T-helper 9 cell (primary cell): ENCODE measurements around the gene TYROBP.
"Not testable (repeated sequence)": the region's sequence is repeated elsewhere in the genome, so short reads cannot be mapped to it uniquely, and the experiment has no call there.

Source experiments
- DNase-seq: peaks from one replicate; pipeline ENCODE4 v3.0.0-alpha.2; 2020

TYROBP gene

DNA sequence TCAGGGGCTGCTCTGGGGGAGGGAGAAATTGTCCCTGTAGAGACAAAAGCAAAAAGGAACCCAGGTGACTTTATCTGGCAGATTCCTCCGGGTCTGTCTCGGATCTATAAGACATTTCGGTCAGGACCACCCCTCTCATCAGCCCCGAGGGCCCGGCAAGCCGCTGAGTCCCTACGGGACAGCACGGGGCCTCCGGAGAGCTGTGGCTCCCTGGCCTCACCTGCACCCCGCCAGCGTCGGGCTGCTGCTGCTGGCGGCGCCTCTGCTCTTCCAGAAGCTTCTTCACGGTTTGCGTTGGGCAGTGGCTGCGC lies 9.6 kb downstream of the TYROBP start:
- DNase-seq: no peak

GRCh38 chr19:35897706-35898451 lies 10.2 kb downstream of the TYROBP start:
- no peak for DNase-seq

DNA sequence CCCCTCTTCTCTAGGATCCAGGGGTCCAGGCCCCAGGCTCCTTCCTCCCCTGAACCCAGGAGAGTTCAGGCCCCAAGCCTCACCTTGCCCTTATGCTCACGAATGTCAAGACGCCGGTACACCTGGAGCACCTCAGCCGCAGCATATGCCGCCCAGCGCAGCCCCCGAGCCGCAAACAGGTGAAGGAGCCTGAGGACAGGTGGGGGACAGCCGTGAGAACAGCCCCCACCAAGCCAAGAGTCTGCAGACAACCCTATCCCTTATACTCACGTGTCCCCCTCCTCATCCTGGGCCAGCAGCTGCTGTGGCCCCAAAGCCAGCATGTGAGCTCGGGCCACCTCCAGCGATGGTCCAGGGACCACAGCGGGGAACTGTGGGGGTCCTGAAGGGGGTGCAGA lies 11.5 kb downstream of the TYROBP start:
- DNase-seq: no peak

- DNase-seq: no peak
These were observed 12.0 kb downstream of the TYROBP start for GRCh38 chr19:35895911-35896642.

GRCh38 chr19:35894342-35894741 lies 13.8 kb downstream of the TYROBP start:
- DNase-seq: no peak

GRCh38 chr19:35891819-35892218 lies 16.3 kb downstream of the TYROBP start:
- not testable (repeated sequence) for DNase-seq

GRCh38 chr19:35890113-35890650 lies 17.9 kb downstream of the TYROBP start:
- no peak for DNase-seq

DNA sequence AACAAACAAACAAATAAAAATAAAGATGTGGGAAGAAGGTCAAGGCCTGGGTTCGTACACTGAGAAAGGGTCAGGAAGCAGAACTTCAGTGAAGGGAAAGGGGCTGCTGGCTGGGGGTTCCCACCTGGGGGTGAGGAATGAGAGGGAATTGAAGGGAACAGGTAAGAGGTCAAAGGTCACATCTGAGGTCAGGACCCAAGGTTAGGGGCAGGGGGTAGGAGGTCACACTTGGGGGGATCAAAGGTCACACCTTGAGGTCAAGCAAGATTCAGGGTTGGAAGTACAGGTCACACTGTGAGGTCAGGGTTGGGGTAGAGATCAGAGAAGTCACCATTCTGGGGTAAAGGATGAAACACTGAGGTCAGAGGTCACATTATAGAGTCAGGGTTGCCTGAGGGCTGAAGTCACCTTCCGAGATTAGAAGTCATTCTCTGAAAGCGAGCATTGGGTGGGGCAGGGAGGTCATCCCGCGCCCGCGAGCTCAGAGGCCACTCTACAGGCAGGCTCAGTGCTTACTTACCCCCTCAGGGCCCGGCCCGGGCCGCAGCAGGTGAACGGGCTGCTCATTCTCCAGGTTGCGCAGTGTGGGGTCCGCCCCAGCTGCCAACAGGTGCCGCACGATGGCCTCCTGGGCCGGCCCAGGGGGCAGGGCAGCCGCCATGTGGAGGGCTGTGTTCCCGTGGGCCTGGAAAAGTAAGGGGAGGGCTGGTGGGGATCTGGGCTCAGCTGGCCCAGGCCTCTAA lies 18.6 kb downstream of the TYROBP start:
- no peak for DNase-seq

- no peak for DNase-seq
These were observed 19.7 kb downstream of the TYROBP start for GRCh38 chr19:35888398-35888797.

DNA sequence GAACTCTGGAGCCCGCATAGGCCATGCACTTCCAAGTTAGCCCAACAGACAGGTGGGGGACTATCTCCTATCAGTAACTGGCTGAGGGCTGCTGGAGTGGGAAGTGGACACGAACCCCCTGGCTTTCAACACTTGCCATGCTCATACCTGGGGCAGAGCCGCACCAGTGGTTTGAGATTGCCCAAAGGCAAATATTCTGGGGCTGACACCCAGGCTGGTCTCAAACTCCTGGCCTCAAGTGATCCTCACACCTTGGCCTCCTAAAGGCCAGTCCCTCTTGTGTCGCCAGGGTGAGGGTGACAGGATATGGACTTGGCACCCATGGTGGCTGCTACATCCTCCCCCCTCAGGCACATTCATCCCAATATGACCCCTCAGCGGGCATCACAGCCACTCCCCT lies 20.9 kb downstream of the TYROBP start:
- DNase-seq: no peak

DNA sequence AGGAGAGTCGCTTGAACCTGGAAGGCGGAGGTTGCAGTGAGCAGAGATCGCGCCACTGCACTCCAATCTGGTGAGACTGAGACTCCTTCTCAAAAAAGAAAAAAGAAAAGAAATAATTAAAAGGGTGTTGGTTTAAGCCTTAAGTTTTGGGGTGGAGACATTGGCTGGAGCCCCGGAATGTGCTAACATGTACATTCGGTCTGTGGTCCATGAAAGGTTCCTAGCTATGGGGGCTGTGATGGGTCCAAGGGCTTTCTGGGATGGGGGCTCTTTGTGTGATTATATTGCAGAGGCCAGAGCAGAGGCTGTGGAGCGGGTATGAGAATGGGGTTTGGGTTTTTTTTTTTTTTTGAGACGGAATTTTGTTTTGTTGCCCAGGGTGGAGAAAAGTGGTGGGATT lies 22.2 kb downstream of the TYROBP start:
- DNase-seq: no peak

- DNase-seq: no peak
These were observed 22.8 kb downstream of the TYROBP start for GRCh38 chr19:35885225-35885738.

DNA sequence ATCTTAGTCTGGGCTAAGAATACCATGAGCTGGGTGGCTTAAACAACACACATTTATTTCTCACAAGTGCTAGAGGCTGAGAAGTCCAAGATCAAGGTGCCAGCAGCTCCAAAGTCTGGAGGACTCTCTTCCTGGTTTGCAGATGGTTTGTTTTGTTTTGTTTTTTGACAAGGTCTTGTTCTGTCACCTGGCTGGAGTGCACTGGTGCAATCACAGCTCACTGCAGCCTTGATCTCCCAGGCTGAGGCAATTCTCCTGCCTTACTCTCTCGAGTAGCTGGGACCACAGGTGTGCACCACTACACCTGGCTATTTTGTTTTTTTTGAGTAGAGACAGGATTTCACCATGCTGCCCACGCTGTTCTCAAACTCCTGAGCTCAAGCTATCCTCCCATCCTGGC lies 24.2 kb downstream of the TYROBP start:
- no peak for DNase-seq

DNA sequence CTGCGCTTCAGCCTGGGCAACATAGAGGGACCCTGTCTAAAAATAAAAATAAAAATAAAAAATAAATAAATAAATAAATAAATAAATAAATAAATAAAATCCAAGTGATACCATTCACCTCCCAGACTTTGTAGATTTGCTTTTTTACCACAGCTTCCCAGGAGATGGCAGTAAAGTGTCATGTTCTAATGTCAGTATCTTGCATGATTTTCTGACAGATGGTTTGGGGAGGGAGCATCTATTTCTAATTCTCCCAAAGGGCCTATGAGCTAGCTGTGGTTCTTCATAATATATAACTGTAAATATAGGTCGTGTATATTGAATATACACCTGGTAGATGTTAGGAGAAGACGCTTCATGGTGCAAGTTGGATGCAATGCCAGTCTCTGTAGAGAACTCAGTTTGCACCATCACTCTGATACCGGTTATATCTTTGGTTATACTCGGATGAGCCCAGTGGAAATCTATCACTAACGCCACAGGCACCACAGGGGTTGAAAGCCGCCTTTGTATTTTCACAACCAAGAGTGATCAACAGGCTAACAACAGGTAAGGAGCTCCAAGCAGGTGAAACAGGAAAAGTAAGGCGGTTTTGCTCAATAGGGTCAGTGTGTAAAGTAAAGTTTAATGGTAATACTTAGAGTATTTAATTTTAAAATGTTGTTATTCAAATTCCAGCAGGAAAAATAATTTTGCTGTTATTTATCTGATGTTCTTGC lies 25.8 kb downstream of the TYROBP start:
- DNase-seq: no peak

- DNase-seq: peak; percentile 69
These were observed 28.3 kb downstream of the TYROBP start for GRCh38 chr19:35879770-35880317.

GRCh38 chr19:35879068-35879467 lies 29.0 kb downstream of the TYROBP start:
- no peak for DNase-seq

DNA sequence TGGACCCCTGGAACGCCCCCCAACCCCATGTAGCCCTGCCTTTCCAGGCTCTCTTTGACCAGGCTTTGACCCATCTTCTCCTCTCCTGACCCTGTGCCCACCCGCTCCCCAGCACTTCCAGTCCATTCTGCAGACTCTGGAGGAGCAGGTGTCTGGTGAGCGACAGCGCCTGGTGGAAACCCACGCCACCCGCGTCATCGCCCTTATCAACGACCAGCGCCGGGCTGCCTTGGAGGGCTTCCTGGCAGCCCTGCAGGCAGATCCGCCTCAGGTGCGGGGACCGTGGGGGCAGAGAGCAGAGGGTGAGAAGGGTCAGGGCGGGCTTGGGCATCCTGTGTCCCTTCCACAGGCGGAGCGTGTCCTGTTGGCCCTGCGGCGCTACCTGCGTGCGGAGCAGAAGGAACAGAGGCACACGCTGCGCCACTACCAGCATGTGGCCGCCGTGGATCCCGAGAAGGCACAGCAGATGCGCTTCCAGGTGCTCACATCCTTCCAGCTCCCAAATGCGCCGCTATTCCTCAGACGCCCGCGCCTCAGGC lies 33.6 kb downstream of the TYROBP start:
- DNase-seq: no peak

- DNase-seq: no peak
These were observed 35.9 kb downstream of the TYROBP start for GRCh38 chr19:35872180-35872579.

DNA sequence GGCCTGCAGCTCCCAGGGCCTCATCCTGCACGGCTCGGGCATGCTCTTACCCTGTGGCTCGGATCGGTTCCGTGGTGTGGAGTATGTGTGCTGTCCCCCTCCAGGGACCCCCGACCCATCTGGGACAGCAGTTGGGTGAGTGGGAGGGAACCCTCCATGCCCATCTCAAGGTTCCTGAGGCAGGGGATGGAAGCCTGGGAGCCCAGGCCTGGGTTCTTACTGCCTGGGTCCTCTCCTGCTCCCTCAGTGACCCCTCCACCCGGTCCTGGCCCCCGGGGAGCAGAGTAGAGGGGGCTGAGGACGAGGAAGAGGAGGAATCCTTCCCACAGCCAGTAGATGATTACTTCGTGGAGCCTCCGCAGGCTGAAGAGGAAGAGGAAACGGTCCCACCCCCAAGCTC lies 36.5 kb downstream of the TYROBP start:
- no peak for DNase-seq

GRCh38 chr19:35870798-35871197 lies 37.3 kb downstream of the TYROBP start:
- DNase-seq: no peak

DNA sequence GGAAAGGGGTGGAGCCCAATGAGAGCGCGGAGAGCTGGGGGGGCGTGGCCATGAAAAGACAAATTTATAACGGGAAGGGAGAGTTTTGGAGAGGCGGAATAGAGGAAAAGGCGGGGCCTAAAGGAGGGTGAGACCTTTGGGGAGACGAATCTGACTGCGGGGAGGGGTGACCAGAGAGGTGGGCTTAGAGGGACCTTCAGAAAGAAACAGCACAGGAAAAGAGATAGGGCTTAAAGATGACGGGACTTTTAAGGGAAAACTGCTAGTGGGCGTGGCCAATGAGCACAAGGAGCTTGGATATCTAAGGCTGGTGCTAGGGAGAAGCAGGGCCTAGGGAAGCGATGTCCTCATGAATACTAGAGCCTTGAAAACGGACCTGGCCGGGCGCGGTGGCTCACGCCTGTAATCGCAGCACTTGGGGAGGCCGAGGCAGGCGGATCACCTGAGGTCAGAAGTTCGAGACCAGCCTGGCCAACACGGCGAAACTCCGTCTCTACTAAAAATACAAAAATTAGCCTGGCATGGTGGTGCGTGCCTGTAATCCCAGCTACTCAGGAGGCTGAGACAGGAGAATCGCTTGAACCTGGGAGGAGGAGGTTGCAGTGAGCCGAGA lies 37.9 kb downstream of the TYROBP start:
- DNase-seq: not testable (repeated sequence)
